Measurements from ENCODE around the gene ANKRD13A. TPM values are rescaled to one million over a fixed set of nuclear protein-coding genes. Genes with fewer than 3 reads are reported as not detected.

Gene ANKRD13A
- total and polyA plus RNA-seq, 7 donors = 6.8 to 16.3 (median 9.0) TPM

DNA sequence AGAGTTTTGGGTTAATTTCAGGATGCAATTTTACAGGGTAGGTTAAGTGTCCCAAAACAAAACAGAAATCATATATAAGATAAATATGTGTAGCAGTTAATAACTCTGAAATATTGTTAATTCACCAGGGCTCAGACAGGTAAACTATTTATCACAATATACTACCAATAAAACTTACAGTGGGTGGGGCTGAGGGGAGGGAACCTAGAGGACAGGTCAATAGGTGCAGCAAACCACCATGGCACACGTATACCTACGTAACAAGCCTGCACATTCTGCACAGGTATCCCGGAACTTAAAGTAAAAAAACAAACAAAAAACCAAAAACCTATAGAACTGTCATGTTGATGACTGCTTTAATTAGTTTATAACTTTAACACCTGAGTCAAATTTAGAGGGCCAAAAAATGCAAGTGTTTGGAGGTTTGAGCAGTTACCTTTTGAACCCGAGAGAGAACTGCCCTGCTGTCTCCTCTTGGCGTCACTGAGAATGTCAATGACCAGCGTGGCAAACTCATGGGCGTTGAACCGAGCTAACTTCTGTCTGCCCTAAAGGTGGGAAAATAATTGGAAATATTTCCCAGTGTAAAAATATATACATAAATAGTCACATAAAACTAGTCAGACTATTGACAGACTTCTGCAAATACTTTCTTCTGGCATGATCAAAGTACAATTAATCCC lies 39.7 kb upstream of the ANKRD13A start:
- 93 to 97% (median 94%) methylated on average over 8 of the region's 8 CpGs for WGBS, 3 donors
- no peaks in the 10 kb centered on the region for H3K9me3 ChIP-seq
- TF ChIP-seq, protein P1, sequence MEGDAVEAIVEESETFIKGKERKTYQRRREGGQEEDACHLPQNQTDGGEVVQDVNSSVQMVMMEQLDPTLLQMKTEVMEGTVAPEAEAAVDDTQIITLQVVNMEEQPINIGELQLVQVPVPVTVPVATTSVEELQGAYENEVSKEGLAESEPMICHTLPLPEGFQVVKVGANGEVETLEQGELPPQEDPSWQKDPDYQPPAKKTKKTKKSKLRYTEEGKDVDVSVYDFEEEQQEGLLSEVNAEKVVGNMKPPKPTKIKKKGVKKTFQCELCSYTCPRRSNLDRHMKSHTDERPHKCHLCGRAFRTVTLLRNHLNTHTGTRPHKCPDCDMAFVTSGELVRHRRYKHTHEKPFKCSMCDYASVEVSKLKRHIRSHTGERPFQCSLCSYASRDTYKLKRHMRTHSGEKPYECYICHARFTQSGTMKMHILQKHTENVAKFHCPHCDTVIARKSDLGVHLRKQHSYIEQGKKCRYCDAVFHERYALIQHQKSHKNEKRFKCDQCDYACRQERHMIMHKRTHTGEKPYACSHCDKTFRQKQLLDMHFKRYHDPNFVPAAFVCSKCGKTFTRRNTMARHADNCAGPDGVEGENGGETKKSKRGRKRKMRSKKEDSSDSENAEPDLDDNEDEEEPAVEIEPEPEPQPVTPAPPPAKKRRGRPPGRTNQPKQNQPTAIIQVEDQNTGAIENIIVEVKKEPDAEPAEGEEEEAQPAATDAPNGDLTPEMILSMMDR (IDR thresholded peaks at IDR 0.05) = no peak
- no peak for ATAC-seq
- intact Hi-C loops (cut with DNase I) = no loop called here
- no peak for DNase-seq
- no peaks in the 10 kb centered on the region for H3K27me3 ChIP-seq (ENCODE audit: insufficient read depth in 3 of 3, low read length in 2 of 3)
- no peak overlapping the region for H3K27ac ChIP-seq
- no peak overlapping the region for H3K4me3 ChIP-seq
- peaks cover 10% of the 10 kb centered on the region for H3K4me1 ChIP-seq
- H3K36me3 ChIP-seq (ENCODE audit: insufficient read depth in 1 of 2, low read depth in 1 of 2) = peaks cover 0 to 87% of the 10 kb centered on the region in 2 donors

- Histone ChIP-seq H3K27me3 (ENCODE audit: insufficient read depth in 3 of 3, low read length in 2 of 3) (no peaks in the 10 kb centered on the region), H3K36me3 (ENCODE audit: insufficient read depth in 1 of 2, low read depth in 1 of 2) (peaks cover 0 to 85% of the 10 kb centered on the region in 2 donors), H3K4me1 (peaks cover 10% of the 10 kb centered on the region), H3K27ac (no peak overlapping the region), H3K4me3 (no peak overlapping the region), H3K9me3 (no peaks in the 10 kb centered on the region)
- WGBS, 3 donors = 76 to 78% (median 76%) methylated on average over 14 of the region's 14 CpGs
- intact Hi-C loops (cut with DNase I) = no loop called here
- TF ChIP-seq, protein P1 (IDR thresholded peaks at IDR 0.05) = no peak
- DNase-seq (no peak), ATAC-seq (no peak)
These were observed 38.0 kb upstream of the ANKRD13A start for GRCh38 chr12:109961201-109961600.

DNA sequence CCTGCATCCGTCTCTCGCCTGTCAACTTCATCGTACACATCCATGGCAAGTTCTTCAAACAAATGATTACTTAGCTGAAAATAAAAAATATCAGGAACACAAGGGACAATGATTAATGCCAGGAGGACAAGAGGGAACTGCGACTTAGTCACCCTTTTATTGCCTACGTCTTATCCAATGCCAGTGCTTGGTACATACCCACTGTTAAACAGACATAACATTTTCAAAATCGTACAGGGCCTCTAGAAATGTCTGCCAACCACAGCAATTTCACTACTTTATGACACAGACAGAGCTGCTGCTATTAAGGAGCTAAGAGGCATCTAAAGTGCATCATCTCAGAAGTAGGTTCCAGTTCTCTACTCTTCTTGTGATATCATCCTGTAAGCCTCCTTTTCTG lies 37.6 kb upstream of the ANKRD13A start:
- Histone ChIP-seq H3K36me3 (ENCODE audit: insufficient read depth in 1 of 2, low read depth in 1 of 2) (peaks cover 0 to 85% of the 10 kb centered on the region in 2 donors), H3K27me3 (ENCODE audit: insufficient read depth in 3 of 3, low read length in 2 of 3) (no peaks in the 10 kb centered on the region), H3K9me3 (no peaks in the 10 kb centered on the region), H3K4me1 (peaks cover 10% of the 10 kb centered on the region), H3K27ac (no peak overlapping the region), H3K4me3 (no peak overlapping the region)
- intact Hi-C loops (cut with DNase I) = no loop called here
- WGBS, 3 donors = 83 to 92% (median 86%) methylated on average over 6 of the region's 6 CpGs
- TF ChIP-seq, protein P1 (IDR thresholded peaks at IDR 0.05) = no peak
- ATAC-seq (no peak), DNase-seq (no peak)

GRCh38 chr12:109962398-109962797 lies 36.8 kb upstream of the ANKRD13A start:
- Histone ChIP-seq H3K9me3 (no peaks in the 10 kb centered on the region), H3K4me1 (peaks cover 10% of the 10 kb centered on the region), H3K27me3 (ENCODE audit: insufficient read depth in 3 of 3, low read length in 2 of 3) (no peaks in the 10 kb centered on the region), H3K4me3 (no peak overlapping the region), H3K36me3 (ENCODE audit: insufficient read depth in 1 of 2, low read depth in 1 of 2) (peaks cover 0 to 85% of the 10 kb centered on the region in 2 donors), H3K27ac (no peak overlapping the region)
- ATAC-seq = no peak
- no peak for DNase-seq
- intact Hi-C loops (cut with DNase I) = no loop called here
- TF ChIP-seq, protein P1 (IDR thresholded peaks at IDR 0.05) = no peak
- WGBS, 3 donors = 65 to 78% (median 65%) methylated on average over 3 of the region's 3 CpGs

- H3K27ac ChIP-seq = peak overlapping the region; percentile 73
These were observed 35.9 kb upstream of the ANKRD13A start for GRCh38 chr12:109963330-109963729.

More at GRCh38 chr12:109963330-109963729, 35.9 kb upstream of the ANKRD13A start:
- ATAC-seq (no peak), DNase-seq (no peak)
- 82 to 85% (median 83%) methylated on average over 1 of the region's 1 CpG for WGBS, 3 donors
- Histone ChIP-seq H3K4me1 (peaks cover 10% of the 10 kb centered on the region), H3K36me3 (ENCODE audit: insufficient read depth in 1 of 2, low read depth in 1 of 2) (peaks cover 0 to 85% of the 10 kb centered on the region in 2 donors), H3K4me3 (no peak overlapping the region), H3K9me3 (no peaks in the 10 kb centered on the region), H3K27me3 (ENCODE audit: insufficient read depth in 3 of 3, low read length in 2 of 3) (no peaks in the 10 kb centered on the region)
- TF ChIP-seq, protein P1 (IDR thresholded peaks at IDR 0.05) = no peak
- intact Hi-C loops (cut with DNase I) = no loop called here

Measured in psoas muscle (tissue), 8 donors.